Mucosa of descending colon (tissue), 3 donors: ENCODE measurements around the gene KLHL30. TPM values are rescaled to one million over a fixed set of nuclear protein-coding genes. Genes with fewer than 3 reads are reported as not detected.

ENCODE experiments used
- ATAC-seq: fragments of 200-7000 bp; cut with Tn5 transposase; one replicate; pipeline ENCODE4 v1.9.1; 2020; ENCODE audit warnings: mild to moderate bottlenecking, moderate library complexity
- DNase-seq, 3 donors: peaks; one replicate each; pipeline ENCODE4 v3.0.0-alpha.2; 2020
- H3K36me3 ChIP-seq: fragments of 200-600 bp; one replicate; pipeline ENCODE4 v1.8.0; 2021; ENCODE audit warnings: low read depth, mild to moderate bottlenecking
- H3K4me1 ChIP-seq: fragments of 200-600 bp; one replicate; pipeline ENCODE4 v1.8.0; 2021; ENCODE audit warnings: low read depth, mild to moderate bottlenecking
- H3K4me3 ChIP-seq: fragments of 200-600 bp; one replicate; pipeline ENCODE4 v1.8.0; 2021; ENCODE audit warnings: mild to moderate bottlenecking
- H3K9me3 ChIP-seq: fragments of 200-600 bp; one replicate; pipeline ENCODE4 v1.8.0; 2021; ENCODE audit warnings: mild to moderate bottlenecking
- CTCF ChIP-seq: fragments of 200-600 bp; IDR thresholded peaks from one replicate; pipeline ENCODE4 v1.8.0; 2022; ENCODE audit warnings: antibody characterized with exemption, mild to moderate bottlenecking
- intact Hi-C, 2 donors: fragments of 100-400 bp; cut with DNase I in 1 of 2; cut with micrococcal nuclease in 1 of 2; formaldehyde crosslinking; loops; one replicate each; pipeline versions ENCODE4 v1.11.0 to v1.11.1; 2022; cut with DNase I, micrococcal nuclease
- total RNA-seq, 3 donors: library from RNA; stranded (reverse); fragmentation: NEBNext Ultra II Directional in 2 of 3; extraction: Animal tissue kit (Norgen Biotek cat#: 25700) in 2 of 3; gene quantifications; one replicate each; pipeline versions ENCODE4 v1.2.1 to v1.2.4, GENCODE V29; 2021 to 2023
- donor health status: DM: no; HTN: no; CAD: no; lungs with moderate emphysema.
- donor health status: DM: no; HTN: no; CAD: no.
- donor health status: DM: no; HTN: yes; CAD: no.

KLHL30 gene
- total RNA-seq, 3 donors from 2014 or later, result 0.17 to 1.1 (median 0.24) TPM

- no peak for ATAC-seq
- peaks cover 13% of the 10 kb centered on the region for H3K4me1 ChIP-seq
- no peak for TF ChIP-seq CTCF
- H3K9me3 ChIP-seq, result no peaks in the 10 kb centered on the region
- DNase-seq, result no peak
- H3K4me3 ChIP-seq, result no peak overlapping the region
- no peaks in the 10 kb centered on the region for H3K36me3 ChIP-seq
- intact Hi-C loops, result no loop called here
Observed at GRCh38 chr2:238157506-238158017, 19.1 kb downstream of the KLHL30 start.

GRCh38 chr2:238158018-238158508 is 19.6 kb downstream of the KLHL30 start:
- ATAC-seq, result peak; percentile 46
- intact Hi-C loops, result no loop called here
- peaks cover 13% of the 10 kb centered on the region for H3K4me1 ChIP-seq
- TF ChIP-seq CTCF, result no peak
- peak in 2 of 3 donors; percentile 30 to 48 for DNase-seq
- H3K36me3 ChIP-seq, result no peaks in the 10 kb centered on the region
- H3K4me3 ChIP-seq, result no peak overlapping the region
- H3K9me3 ChIP-seq, result no peaks in the 10 kb centered on the region

DNA sequence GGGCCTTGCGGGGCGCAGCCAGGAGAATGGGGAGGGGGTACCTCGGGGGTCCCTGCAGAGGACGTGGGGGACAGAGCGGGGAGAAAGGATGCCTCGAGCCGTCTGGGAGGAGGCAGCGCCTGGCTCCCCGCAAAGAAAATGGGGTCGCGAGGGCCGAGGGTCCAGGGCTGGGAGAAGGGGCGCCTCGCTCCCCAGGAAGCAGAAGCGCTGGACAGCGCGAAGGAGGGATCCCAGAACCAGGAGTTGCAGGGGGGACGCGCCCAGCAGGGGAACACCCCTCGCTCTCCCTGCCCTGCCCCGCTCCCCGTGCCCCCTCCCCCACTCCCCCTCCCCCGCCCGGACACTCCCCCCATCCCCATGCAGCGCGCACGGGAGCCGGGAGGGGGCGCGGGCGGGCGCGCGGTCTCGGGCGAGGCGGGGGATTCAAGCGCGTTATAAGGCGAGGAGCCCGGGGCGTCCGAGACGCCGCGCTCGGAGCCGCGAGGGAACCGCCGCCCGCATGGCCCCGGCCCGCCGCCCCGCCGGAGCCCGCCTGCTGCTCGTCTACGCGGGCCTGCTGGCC is 20.1 kb downstream of the KLHL30 start, which contains the start of gene ERFE:
Gene ERFE, plus strand, starts transcription at position 462 of the 562 bp plus-strand sequence. Its CDS starts 38 bp downstream, at position 500.
- Histone ChIP-seq H3K4me1 (peaks cover 17% of the 10 kb centered on the region), H3K4me3 (no peak within 1 kb of the TSS), H3K36me3 (no peaks in the 10 kb centered on the region), H3K9me3 (no peaks in the 10 kb centered on the region)
- intact Hi-C loops, result no loop called here
- peak; percentile 64 for ATAC-seq
- peak; percentile 42 for TF ChIP-seq CTCF
- DNase-seq, result peak; percentile 38 to 67 (median 50)

DNA sequence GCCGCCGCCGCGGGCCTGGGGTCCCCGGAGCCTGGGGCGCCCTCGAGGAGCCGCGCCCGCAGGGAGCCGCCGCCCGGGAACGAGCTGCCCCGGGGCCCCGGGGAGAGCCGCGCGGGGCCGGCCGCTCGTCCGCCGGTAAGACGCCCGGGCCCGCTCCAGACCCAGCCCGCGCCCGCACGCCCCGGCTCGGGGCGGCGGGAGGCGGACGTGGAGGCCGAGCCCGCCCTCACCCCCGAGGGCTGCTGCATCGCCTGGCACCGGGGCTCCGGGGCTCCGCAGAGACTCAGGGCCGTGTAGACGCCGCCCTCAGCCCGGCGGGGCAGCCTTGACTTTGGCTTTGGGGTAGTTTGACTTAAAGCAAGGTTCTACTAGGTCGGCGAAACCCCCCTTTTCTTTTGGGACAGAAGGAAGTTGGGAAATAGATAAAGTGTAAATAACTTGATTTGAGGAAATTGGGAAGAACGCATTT is 20.6 kb downstream of the KLHL30 start:
- Histone ChIP-seq H3K9me3 (no peaks in the 10 kb centered on the region), H3K4me3 (no peak overlapping the region), H3K36me3 (no peaks in the 10 kb centered on the region), H3K4me1 (peaks cover 21% of the 10 kb centered on the region)
- intact Hi-C loops, result no loop called here
- TF ChIP-seq CTCF, result no peak
- DNase-seq (peak in 2 of 3 donors; percentile 32 to 39), ATAC-seq (peak; percentile 2)

DNA sequence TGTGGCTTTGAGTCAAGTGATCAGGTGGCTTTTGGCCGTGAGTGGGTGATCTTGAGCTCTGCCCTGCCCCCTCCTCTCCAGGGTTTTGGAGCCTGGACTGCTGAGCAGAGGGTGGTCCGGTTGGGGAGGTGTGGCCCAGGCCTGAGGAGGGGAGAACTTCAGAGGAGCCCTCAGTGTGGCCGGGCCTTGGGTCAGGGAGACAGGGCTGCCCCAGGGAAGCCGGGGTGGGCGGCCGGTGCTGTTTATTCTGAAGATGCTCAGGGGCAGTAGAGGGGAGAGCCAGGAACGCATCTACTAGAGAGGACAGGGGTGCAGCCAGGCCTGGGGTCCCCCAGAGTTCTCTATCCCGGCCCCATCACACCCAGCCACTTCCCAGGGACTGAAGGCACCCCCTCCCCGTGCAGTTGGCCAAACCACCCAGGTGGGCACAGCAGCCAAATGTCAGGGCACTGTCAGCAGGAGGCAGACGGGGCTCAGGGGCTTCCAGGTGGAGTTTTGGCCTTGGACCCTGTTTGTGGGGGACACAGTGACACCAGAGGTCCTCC is 21.3 kb downstream of the KLHL30 start:
- H3K4me3 ChIP-seq, result no peak overlapping the region

More for the DNA sequence above, 21.3 kb downstream of the KLHL30 start:
- no peak for ATAC-seq
- Histone ChIP-seq H3K4me1 (peaks cover 21% of the 10 kb centered on the region), H3K36me3 (no peaks in the 10 kb centered on the region), H3K9me3 (no peaks in the 10 kb centered on the region)
- no peak for TF ChIP-seq CTCF
- peak in 2 of 3 donors; percentile 23 to 27 for DNase-seq
- intact Hi-C loops, result no loop called here
